Esophagus muscularis mucosa (tissue), 3 donors: ENCODE data around the gene ZNF423.

Experiments used
- POLR2A ChIP-seq: fragments of 450-650 bp; IDR thresholded peaks from one replicate; pipeline ENCODE4 v1.6.1; 2017; ENCODE audit warnings: antibody characterized with exemption, moderate library complexity, mild to moderate bottlenecking, low read depth
- TF ChIP-seq, protein P1 (sequence below), 3 experiments: fragments of 200-600 bp in 2 of 3; fragments of 450-650 bp in 1 of 3; sonication (generic) in 2 of 3; IDR thresholded peaks; one replicate each; pipeline ENCODE4 v1.5.1; 2017 to 2019; ENCODE audit warnings: antibody characterized with exemption in 3 of 3, mild to moderate bottlenecking in 2 of 3, moderate library complexity in 1 of 3

DNA sequence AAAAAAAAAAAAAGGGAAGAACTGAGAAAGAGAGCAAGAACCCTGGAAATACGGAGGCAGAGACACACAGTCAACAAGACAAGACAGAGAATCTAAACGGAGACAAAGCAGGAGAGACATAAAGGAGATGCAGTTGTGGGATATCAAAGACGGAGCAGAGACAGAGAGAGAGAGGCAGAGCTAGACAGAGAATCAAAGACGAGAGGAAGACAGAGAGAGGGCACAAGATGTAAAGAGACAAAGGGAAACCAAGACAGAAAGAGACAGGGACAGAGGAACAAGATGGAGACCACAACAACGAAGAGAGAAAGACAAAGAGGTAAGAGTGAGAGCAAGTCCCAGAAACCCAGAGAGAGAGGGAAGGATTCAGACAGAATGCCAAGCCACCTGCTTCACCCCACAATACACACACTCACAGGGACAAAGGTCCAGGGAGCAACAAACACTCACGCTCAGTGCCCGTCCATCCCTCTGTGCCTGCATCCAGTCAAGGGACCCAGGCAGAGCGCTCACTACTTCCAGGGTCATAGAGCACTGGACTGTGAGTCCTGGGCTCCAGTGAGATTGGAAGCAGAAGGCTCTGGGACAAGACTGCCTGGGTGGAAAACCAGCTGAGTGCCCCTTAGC, 393.4 kb downstream of the ZNF423 start:
- TF ChIP-seq POLR2A = no peak
- TF ChIP-seq, protein P1, sequence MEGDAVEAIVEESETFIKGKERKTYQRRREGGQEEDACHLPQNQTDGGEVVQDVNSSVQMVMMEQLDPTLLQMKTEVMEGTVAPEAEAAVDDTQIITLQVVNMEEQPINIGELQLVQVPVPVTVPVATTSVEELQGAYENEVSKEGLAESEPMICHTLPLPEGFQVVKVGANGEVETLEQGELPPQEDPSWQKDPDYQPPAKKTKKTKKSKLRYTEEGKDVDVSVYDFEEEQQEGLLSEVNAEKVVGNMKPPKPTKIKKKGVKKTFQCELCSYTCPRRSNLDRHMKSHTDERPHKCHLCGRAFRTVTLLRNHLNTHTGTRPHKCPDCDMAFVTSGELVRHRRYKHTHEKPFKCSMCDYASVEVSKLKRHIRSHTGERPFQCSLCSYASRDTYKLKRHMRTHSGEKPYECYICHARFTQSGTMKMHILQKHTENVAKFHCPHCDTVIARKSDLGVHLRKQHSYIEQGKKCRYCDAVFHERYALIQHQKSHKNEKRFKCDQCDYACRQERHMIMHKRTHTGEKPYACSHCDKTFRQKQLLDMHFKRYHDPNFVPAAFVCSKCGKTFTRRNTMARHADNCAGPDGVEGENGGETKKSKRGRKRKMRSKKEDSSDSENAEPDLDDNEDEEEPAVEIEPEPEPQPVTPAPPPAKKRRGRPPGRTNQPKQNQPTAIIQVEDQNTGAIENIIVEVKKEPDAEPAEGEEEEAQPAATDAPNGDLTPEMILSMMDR (IDR thresholded peaks at IDR 0.05) = no peak
